DMS114 treated with DMSO at 0.1 percent for 48 hours (cell line): ENCODE data around the gene EEF1AKMT2.
"Not testable (repeated sequence)": the region's sequence is repeated elsewhere in the genome, so short reads cannot be mapped to it uniquely, and the experiment has no call there.

Experiments used
- DNase-seq: peaks from one replicate; lab custom pipeline; 2025; ENCODE audit not compliant: unreplicated experiment; lab: John Stamatoyannopoulos, UW

The EEF1AKMT2 gene

DNA sequence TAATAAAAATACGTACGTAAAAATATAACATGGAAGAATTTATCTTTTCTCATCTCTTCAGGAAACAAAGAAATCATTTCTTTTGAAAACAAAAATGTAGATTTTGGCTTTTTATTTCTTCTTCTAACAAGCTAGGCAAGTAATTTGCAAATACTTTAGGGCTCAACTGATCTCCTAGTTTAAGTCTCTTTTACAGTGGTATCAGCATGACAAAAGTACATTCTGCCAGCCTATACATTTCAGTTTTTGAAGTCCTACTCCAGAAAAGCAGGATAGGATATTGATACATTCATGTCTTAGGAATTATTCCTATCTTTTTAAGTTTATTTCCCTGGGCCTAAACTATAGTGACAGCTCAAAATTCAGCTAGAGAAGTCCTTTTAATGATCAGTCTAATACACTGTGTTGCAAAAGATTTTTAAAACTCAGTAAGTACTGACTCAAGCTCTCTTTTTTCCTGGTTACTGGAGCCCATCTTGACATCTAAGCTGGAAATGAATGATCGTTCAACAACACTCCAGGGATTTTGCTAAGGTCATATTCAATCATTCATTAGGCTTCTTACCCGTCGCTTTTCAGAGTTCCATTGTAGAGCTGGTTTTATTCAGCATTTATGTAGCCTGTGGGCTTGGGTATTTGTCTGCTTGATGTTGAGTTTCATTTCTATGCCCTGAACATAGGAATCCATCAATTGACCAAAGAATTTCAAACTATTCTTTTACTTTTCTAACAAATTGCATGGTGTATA lies 35.4 kb downstream of the EEF1AKMT2 start:
- no peak for DNase-seq

DNA sequence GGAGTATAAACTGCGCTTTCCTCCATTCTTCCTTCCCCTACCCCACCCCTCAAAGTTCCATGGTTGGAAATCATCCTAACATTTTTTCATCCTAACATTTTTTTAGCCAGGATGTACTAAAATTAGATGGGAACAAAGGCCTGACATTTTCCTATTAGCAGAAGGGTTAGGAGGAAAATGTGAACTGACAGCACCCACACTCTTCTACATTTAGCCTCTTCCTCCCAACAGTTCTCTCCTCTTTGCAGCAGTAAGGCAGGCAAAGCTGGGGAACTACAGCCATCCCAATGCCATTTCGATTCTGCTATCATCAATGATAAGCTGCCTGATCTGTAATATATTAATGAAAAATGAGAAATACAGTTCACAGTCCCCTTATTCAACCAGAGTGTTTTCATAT lies 36.1 kb downstream of the EEF1AKMT2 start:
- DNase-seq: no peak

DNA sequence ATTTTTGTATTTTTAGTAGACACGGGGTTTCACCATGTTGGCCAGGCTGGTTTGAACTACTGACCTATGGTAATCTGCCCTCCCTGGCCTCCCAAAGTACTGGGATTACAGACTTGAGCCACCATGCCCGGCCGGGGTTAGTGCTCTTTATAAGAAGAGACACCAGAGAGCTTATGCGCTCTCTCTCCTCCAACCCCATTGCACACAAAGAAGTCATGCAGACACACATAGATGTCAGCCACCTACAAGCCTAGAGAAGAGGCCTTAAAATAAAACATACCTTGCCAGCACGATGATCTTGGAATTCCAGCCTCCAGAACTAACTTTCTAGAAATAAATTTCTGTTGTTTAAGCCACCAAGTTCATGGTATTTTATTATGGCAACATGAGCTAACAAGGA lies 37.5 kb downstream of the EEF1AKMT2 start:
- no peak for DNase-seq

DNA sequence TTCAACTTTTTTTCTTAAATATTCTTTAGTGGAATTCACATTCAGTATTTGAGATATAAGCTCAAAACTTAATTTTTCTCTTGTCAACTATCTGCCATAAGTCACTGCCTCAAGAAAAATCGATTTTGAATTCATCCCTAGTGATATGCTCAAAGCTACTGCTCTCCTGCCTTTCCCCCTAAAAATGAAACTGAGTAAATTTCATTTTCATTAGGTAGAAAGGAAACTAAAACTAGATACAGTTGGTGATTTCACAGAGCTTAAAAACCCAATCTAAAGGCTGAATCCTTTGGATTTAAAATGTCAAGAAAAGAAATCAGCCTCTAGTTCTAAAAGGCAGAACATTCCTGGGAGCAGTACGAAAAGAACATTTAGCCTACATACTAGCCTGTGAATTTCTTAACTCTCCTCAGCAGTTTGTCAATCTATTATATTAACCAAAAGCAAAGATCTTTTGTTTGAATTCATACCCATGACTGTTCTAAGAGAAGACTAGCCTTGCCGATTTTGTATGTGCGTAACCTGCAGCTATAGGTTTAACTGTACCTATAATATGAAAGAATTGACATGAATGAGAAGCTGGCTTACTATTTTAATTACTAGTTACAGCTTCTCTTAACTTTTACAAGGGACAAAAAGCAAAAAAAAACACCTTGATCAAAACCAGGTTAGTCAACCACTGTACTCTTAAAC lies 42.6 kb downstream of the EEF1AKMT2 start:
- no peak for DNase-seq

DNA sequence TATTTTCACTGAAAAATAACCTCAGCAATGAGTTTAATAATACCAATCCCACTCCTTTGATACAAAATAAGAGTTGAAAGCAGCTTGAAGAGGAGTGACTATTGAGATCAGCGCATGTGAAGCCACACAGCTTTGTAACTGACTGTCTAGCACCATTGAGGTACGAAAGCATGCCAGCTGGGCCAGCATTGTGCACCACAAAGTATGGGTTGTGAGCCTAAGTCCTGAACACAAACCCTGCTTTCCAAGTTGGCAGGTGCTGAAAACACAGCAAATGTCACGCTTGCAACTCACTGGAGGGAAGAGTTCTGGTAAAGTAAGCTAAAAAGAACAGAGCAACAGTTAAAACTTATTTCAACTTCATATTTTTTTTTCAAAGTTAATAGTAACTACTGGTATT lies 43.5 kb downstream of the EEF1AKMT2 start:
- no peak for DNase-seq

DNA sequence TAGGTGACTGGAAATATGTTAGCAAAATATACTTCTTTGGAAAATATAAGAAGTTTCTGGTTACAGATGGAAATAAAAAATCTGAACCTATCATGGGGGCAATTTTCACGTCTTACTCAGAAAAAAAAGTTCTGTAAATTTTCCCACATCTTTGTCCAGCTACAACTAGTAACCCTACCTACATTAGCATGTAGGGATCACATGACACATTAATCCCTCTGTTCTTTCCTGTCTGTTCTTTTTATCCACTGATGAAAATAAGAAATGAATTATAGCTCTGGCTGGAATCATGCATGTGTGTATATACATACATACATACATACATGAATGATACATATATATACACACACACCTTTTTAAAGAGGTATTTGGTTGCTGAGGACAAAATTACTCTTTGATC lies 43.9 kb downstream of the EEF1AKMT2 start:
- DNase-seq: no peak

DNA sequence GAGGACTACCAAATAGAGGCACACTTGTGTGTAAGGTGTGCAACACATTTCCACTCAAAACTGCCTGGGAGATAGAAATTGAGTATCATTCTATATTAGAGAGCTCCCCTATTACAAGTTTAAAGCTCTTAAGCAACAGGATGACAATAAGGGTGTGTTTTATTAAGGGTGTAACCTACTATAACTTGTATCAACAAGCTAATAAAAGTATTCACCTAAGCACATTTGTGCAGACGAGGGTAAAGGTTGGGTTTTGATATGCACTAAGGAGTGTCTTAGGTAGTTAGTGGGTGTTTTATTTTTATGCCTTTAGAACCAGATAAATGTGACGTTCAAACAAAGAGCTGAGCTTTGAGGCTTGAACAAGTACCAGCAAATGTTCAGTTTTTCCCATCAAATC lies 44.7 kb downstream of the EEF1AKMT2 start:
- no peak for DNase-seq

DNA sequence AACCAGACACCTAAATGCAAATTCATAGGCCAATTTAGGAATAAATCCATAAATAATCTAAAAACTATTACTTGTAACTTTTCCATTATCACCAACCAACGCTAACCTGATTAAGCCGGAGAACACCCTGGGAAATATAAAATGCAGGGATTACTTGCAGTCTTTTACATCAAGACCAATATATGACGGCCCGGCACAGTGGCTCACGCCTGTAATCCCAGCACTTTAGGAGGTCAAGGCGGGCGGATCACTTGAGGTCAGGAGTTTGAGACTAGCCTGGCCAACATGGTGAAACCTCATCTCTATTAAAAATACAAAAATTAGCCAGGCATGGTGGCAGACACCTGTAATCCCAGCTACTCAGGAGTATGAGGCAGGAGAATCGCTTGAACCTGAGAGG lies 45.2 kb downstream of the EEF1AKMT2 start:
- DNase-seq: not testable (repeated sequence)

DNA sequence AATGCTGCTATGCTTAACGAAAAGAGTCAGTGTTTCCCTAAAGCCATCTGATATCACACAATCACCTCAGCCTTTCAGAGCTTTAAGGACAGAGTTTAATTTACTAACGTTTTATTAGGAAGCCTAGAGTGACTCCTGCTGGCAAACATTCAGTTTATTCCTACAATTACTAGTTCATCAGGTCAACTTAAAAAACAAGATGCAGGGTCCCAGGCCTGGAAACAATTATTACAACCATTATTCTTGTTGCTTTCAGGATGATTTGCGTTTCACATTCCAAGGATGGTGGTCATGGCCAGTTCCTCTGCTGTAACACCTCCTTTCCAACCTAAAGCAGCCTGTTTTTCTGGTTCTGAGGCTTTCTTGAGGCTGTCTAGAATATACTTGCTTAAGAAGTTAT lies 46.0 kb downstream of the EEF1AKMT2 start:
- peak; percentile 28 for DNase-seq

DNA sequence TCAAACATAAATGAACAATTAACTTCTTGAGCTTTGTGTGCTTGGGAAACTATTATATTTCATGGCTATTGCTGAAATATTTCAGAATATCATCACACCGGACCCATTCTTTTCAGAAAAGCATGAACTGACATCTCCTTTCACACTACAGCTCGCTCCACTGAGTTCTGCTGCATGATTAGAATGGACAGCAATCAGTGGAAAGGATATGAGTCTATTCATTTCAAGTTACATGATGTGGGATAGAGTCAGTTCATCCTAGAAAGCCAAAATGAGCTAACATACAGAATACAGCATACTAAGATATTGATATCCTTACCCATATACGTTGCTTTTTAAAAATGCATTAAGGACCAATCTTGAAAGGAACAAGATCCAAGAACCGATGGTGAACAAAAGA lies 46.4 kb downstream of the EEF1AKMT2 start:
- no peak for DNase-seq

DNA sequence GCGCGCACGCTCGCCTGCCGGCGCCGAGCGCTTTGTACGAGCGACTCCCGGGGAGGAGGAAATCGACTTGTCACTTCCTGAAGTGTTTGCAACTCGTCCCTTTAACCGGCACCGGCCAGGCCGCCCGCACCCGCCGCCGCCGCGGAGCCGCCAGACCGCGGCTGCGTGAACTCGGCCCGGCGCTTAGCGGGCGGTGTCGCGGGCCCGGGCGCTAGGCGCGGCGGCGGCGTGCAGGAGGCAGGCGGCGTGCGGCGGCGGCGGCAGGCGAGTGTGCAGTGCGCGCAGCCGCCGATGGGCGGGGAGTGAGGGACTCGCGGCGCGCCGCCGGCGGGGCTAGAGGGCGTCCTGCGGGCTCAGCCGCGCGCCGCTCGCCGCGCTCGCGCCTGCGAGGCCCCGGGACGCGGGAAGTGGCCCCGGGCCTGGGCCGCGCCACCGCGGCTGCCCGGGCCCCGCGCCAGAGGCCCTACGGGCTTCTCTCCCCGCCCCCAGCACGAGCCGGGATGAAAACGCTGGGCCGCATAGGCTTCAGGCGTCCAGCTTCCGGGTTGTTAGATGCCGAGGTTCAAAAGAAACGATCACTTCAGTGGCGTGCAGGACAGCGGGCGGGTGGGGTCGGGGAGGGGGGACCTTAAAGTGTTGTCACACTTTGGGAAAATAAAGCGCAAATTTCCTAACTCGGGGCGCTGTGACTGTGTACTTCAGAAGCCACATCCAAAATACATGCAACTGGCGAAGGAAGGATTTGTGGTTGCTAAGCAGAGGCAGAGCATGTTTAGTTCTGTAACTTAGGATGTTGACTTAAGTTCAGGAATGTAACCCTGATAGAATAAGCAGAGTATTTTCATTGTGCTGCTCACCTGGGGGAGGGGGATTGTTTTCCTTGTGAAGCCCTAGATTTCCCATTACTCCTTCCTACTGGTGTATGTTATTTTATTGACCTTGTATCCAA lies 47.3 kb downstream of the EEF1AKMT2 start, which contains the start of gene FAM53B:
TSS of gene FAM53B (minus strand) at position 277 of the 949 bp plus-strand sequence. CDS start 37,665 bp downstream, outside the sequence.
- DNase-seq: peak; percentile 77

DNA sequence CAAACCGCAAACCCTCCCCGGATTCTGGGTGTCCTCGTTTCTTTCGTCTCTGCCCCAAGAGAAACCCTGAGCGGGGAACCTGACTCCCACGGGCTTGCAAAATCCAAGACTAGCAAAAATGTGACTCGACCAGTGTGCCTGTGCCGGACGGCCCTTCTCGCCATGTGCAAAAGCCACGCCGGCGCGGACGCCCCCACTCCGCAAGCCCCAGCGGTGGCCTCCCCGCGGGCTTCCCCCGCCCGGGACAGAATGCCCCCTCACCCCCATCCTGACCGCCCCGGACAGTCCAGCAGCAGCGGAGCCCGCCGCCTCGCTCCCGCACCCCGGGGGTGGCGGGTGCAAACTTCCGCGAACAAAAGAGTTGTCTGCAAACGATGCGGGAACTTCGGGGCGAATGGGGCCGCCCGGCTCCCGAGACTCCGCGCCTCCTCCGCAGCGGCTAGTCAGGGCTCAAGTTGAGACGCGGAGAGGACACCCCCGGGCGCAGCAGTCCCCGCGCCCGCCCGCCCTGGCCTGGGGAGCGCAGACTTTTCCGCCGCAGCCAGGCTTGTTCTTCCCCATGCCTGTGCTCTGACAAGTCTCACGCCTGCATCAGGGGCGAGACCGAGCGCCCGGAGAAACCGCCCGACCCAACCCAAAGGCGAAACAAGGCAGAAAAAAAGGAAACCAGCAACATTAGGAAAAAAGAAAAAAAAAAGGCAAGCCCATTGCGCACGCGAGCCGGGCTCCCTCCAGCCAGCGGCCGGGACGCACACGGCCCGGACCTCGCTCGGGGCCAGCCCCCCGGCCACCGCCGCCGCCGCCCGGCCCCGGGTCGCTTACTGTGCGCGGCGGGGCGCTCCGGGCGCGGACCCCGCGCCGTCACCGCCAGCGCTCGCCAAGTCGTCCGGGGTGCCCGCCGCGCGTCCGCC lies 48.2 kb downstream of the EEF1AKMT2 start:
- DNase-seq: peak; percentile 14

DNA sequence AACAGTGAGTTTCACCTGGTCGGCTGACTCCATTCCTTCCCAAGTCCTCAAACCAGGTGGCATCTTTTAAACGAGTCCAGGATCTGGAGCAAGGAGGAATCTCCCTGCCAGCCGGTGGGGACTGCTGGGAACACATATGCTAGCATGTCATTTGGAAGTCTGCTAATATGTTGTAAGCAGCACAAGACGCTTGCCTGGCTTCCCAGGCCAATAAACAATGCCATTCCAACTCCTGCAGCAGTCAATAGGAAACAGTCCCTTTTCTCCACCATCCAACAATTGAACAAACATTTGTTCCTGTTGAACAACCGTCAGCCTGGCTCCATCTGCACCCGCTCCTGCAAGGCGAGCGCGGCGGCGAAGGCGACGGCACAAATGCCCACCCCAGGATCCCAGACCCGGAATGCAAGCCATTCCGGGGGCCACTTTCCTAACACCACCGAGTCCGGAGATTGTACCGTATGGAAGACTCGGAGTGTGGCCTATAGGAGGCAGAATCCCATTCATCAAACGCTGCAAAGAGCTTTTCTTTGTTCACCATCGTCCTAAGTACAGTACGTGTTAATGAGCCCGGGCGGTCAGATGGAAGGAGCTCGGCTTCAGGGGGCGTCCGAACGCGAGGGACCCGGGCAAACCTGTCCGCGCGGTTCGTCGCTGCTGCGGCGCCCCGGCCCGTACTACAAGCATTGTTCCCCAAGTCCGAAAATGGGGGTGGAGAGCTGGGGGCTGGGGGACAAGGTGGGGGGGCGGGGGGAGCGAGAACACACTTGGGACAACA lies 49.1 kb downstream of the EEF1AKMT2 start:
- DNase-seq: peak; percentile 36

DNA sequence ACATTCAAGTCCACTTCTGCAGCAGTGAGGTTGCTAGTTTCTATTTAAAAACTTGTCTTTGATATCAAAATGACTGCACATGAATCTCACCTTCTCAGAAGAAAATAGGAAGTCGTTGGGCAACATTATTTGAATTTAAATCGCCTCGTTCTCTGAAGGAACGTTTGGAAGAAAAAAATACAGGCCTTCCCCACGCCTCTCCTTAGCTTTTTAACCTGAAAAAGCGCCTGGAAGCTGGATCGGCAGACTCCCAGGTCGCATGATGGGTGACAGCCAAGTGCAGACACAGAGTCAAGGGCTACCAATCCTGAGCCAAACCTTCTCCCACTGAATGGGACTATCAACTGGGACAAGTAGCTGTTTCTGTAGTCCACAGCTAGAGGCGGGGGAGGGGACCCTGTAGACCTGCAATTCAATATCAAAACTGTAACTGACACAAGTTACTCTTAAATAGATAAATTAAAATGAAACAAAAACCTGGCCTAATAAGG lies 49.7 kb downstream of the EEF1AKMT2 start:
- DNase-seq: no peak

DNA sequence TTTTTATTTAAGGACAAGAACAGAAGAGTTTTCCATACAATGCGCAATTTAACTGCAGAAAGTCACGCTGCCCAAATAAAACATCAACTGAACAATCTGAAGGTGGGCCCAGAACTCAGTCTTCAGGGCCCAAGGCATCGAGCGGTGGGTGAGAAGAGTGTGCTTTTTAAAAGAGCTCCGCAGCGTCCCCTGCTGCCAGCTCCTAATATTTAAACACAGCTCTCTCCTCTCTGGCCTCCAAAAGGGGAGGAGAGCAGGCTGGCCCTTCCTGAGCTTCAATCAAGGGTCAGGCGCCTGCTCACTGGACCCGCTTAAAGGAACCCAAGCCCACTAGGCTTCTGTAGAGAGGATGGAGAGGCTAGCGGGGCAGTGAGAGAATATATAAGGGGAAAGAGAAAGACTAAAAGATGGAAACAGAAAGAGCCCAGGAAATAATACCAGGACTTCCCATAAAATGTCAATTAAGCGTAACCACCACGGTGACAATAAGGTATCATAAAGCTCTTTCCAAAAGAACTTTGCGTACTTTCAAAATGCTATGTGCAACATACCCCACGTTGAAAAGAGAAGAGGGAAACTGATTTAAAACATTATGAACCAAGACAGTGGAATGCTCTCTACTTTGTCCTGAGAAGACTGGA lies 50.3 kb downstream of the EEF1AKMT2 start:
- peak; percentile 72 for DNase-seq

DNA sequence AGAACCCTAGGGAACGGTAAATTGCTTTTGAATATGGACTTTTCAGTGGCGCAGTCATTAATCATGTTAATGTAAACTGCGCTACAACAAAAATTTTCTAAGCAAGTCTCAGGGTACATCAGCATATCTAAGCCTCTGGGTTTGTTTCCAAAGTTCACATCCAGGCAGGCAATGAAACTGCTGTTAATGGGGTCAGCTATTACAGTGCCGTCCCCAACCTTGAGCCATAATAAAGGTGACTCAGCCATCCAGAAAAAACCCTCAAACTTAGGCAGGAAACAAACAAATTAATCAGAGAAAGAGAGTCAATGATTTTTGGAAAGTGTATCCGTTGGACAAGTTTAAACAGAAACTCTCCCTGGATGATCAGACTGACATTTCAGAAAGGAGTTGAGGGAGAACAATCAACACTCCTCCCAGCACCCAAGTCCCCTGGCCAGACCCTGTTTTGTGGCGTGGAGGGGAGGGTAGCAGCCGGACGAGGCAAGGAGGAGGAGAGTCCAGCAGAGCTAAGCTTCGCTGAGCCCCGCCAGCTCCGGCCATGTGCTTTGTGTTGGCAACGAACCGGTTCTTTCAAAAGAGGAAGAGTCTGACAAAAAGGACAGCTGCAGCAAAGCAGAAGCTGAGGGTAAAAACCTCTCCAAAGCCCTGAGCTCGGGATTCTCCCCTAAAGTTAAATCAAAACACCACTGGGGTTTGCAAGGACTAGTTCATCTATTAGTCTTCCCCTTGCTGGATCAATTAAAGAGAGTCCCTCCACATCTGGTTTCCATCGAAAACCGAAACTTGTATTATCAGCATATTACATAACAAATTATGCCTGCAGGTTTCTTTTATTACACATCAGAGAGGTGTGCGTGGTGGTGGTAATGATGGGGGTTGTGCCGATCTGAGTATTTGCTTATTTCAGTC lies 51.1 kb downstream of the EEF1AKMT2 start:
- DNase-seq: no peak

DNA sequence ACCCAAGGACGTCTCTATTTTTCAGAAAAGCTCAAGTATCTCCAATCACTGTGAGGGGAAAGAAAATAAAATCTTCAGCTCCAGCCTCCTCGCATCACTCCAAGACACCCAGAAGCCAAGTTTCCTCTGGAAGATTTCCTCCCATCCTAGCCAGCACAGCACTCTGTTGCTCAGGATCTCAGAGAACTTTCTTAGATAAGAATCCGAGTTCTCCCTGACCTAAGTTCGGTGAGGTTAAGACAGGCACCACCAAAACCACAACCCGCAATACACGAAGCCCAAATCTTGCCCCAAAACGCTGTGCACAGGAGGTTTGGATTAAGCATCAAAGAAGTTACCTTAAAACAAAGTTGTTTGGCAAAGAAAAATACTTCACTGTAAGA lies 51.7 kb downstream of the EEF1AKMT2 start:
- no peak for DNase-seq
